ENCODE measurements around the gene IGFBP7. TPM values are rescaled to one million over a fixed set of nuclear protein-coding genes. Genes with fewer than 3 reads are reported as not detected.

IGFBP7 gene
- total and polyA plus RNA-seq, 2 donors from 2014 or later: 1,703 to 2,157 TPM

GRCh38 chr4:57098941-57099340 is 11.2 kb downstream of the IGFBP7 start:
- peaks cover 0 to 14% (median 0%) of the 10 kb centered on the region in 3 donors for H3K36me3 ChIP-seq (ENCODE audit: control insufficient read depth in 2 of 3, insufficient read depth in 3 of 3, low read length in 3 of 3)
- no peaks in the 10 kb centered on the region for H3K27me3 ChIP-seq (ENCODE audit: control insufficient read depth, insufficient read depth, low read length)
- H3K4me1 ChIP-seq (ENCODE audit: control insufficient read depth in 2 of 3, insufficient read depth in 2 of 3, low read depth in 1 of 3, low read length in 3 of 3): peaks cover 33 to 80% (median 59%) of the 10 kb centered on the region in 3 donors
- DNase-seq: peak in 2 of 5 donors; percentile 42 to 72
- H3K9ac ChIP-seq (ENCODE audit: low read length in 3 of 3): peak overlapping the region in 1 of 3 donors; percentile 32
- no peak overlapping the region for H3K4me3 ChIP-seq (ENCODE audit: low read length in 3 of 3)
- TF ChIP-seq, protein P1, sequence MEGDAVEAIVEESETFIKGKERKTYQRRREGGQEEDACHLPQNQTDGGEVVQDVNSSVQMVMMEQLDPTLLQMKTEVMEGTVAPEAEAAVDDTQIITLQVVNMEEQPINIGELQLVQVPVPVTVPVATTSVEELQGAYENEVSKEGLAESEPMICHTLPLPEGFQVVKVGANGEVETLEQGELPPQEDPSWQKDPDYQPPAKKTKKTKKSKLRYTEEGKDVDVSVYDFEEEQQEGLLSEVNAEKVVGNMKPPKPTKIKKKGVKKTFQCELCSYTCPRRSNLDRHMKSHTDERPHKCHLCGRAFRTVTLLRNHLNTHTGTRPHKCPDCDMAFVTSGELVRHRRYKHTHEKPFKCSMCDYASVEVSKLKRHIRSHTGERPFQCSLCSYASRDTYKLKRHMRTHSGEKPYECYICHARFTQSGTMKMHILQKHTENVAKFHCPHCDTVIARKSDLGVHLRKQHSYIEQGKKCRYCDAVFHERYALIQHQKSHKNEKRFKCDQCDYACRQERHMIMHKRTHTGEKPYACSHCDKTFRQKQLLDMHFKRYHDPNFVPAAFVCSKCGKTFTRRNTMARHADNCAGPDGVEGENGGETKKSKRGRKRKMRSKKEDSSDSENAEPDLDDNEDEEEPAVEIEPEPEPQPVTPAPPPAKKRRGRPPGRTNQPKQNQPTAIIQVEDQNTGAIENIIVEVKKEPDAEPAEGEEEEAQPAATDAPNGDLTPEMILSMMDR (IDR thresholded peaks at IDR 0.05; ENCODE audit: borderline replicate concordance, extremely low read depth, insufficient read depth): no peak
- peak overlapping the region; percentile 18 to 71 for H3K27ac ChIP-seq (ENCODE audit: low read depth in 2 of 2, low read length in 2 of 2)
- no peaks in the 10 kb centered on the region for H3K9me3 ChIP-seq (ENCODE audit: control insufficient read depth in 2 of 3, insufficient read depth in 1 of 3, low read length in 3 of 3)
- intact Hi-C loops (cut with DNase I): no loop called here
- no peak for FAIRE-seq

- Histone ChIP-seq H3K27me3 (ENCODE audit: control insufficient read depth, insufficient read depth, low read length) (no peaks in the 10 kb centered on the region), H3K9me3 (ENCODE audit: control insufficient read depth in 2 of 3, insufficient read depth in 1 of 3, low read length in 3 of 3) (no peaks in the 10 kb centered on the region), H3K4me1 (ENCODE audit: control insufficient read depth in 2 of 3, insufficient read depth in 2 of 3, low read depth in 1 of 3, low read length in 3 of 3) (peaks cover 33 to 80% (median 61%) of the 10 kb centered on the region in 3 donors), H3K9ac (ENCODE audit: low read length in 3 of 3) (peak overlapping the region in 2 of 3 donors; percentile 9 to 32), H3K4me3 (ENCODE audit: low read length in 3 of 3) (no peak overlapping the region), H3K27ac (ENCODE audit: low read depth in 2 of 2, low read length in 2 of 2) (peak overlapping the region; percentile 38 to 71), H3K36me3 (ENCODE audit: control insufficient read depth in 2 of 3, insufficient read depth in 3 of 3, low read length in 3 of 3) (peaks cover 0 to 14% (median 0%) of the 10 kb centered on the region in 3 donors)
- intact Hi-C loops (cut with DNase I): no loop called here
- TF ChIP-seq, protein P1 (IDR thresholded peaks at IDR 0.05; ENCODE audit: borderline replicate concordance, extremely low read depth, insufficient read depth): no peak
- DNase-seq: no peak
- FAIRE-seq: no peak
These were observed 11.8 kb downstream of the IGFBP7 start for GRCh38 chr4:57098415-57098814.

GRCh38 chr4:57097711-57098110 is 12.5 kb downstream of the IGFBP7 start:
- Histone ChIP-seq H3K9me3 (ENCODE audit: control insufficient read depth in 2 of 3, insufficient read depth in 1 of 3, low read length in 3 of 3) (no peaks in the 10 kb centered on the region), H3K4me3 (ENCODE audit: low read length in 3 of 3) (no peak overlapping the region), H3K9ac (ENCODE audit: low read length in 3 of 3) (peak overlapping the region in 1 of 3 donors; percentile 32), H3K4me1 (ENCODE audit: control insufficient read depth in 2 of 3, insufficient read depth in 2 of 3, low read depth in 1 of 3, low read length in 3 of 3) (peaks cover 27 to 73% (median 55%) of the 10 kb centered on the region in 3 donors), H3K27me3 (ENCODE audit: control insufficient read depth, insufficient read depth, low read length) (no peaks in the 10 kb centered on the region), H3K36me3 (ENCODE audit: control insufficient read depth in 2 of 3, insufficient read depth in 3 of 3, low read length in 3 of 3) (peaks cover 0 to 14% (median 0%) of the 10 kb centered on the region in 3 donors), H3K27ac (ENCODE audit: low read depth in 2 of 2, low read length in 2 of 2) (peak overlapping the region; percentile 38 to 71)
- no peak for DNase-seq
- no peak for FAIRE-seq
- intact Hi-C loops (cut with DNase I): no loop called here
- TF ChIP-seq, protein P1 (IDR thresholded peaks at IDR 0.05; ENCODE audit: borderline replicate concordance, extremely low read depth, insufficient read depth): no peak

- H3K27ac ChIP-seq (ENCODE audit: low read depth in 2 of 2, low read length in 2 of 2): peak overlapping the region; percentile 58 to 86
- H3K27me3 ChIP-seq (ENCODE audit: control insufficient read depth, insufficient read depth, low read length): no peaks in the 10 kb centered on the region
- TF ChIP-seq, protein P1 (IDR thresholded peaks at IDR 0.05; ENCODE audit: borderline replicate concordance, extremely low read depth, insufficient read depth): no peak
- H3K9ac ChIP-seq (ENCODE audit: low read length in 3 of 3): peak overlapping the region in 1 of 3 donors; percentile 11
- H3K36me3 ChIP-seq (ENCODE audit: control insufficient read depth in 2 of 3, insufficient read depth in 3 of 3, low read length in 3 of 3): peaks cover 0 to 17% (median 0%) of the 10 kb centered on the region in 3 donors
- no peaks in the 10 kb centered on the region for H3K9me3 ChIP-seq (ENCODE audit: control insufficient read depth in 2 of 3, insufficient read depth in 1 of 3, low read length in 3 of 3)
- peaks cover 29 to 70% (median 49%) of the 10 kb centered on the region in 3 donors for H3K4me1 ChIP-seq (ENCODE audit: control insufficient read depth in 2 of 3, insufficient read depth in 2 of 3, low read depth in 1 of 3, low read length in 3 of 3)
- intact Hi-C loops (cut with DNase I): no loop called here
- no peak overlapping the region for H3K4me3 ChIP-seq (ENCODE audit: low read length in 3 of 3)
- FAIRE-seq (no peak), DNase-seq (no peak)
These were observed 14.2 kb downstream of the IGFBP7 start for GRCh38 chr4:57095956-57096355.

Measured in kidney (tissue), 14 donors.